SU-DHL-6 (cell line): ENCODE data around the gene LIPE.

ENCODE experiments used
- H2AFZ ChIP-seq: fragments of 200-600 bp; sonication (generic); 2 replicates; pipeline ENCODE4 v1.6.1; 2014; ENCODE audit warnings: low read depth, mild to moderate bottlenecking, moderate library complexity, mixed read lengths, antibody characterized with exemption, low read length; ENCODE audit not compliant: severe bottlenecking
- H3F3A ChIP-seq: fragments of 200-600 bp; shearing (Covaris generic); 2 replicates; pipeline ENCODE4 v1.6.0; 2016; ENCODE audit warnings: antibody characterized with exemption, mild to moderate bottlenecking; ENCODE audit not compliant: insufficient read depth
- H3K27ac ChIP-seq: fragments of 200-600 bp; sonication (generic); 2 replicates; pipeline ENCODE4 v1.5.1; 2016; ENCODE audit warnings: low read depth, mild to moderate bottlenecking, low read length, moderate library complexity, mixed read lengths
- H3K27me3 ChIP-seq: fragments of 200-600 bp; sonication (generic), shearing (Covaris generic); 2 replicates; pipeline ENCODE4 v1.6.0; 2014; ENCODE audit warnings: mild to moderate bottlenecking, low read length
- H3K36me3 ChIP-seq: fragments of 200-600 bp; sonication (generic); 2 replicates; pipeline ENCODE4 v1.6.1; 2014; ENCODE audit warnings: mild to moderate bottlenecking, low read length, mixed read lengths
- H3K4me2 ChIP-seq: fragments of 300-600, 200-600 bp; shearing (Covaris generic), sonication (generic); 2 replicates; pipeline ENCODE4 v1.6.0; 2014; ENCODE audit warnings: low read length, low read depth, mild to moderate bottlenecking; ENCODE audit not compliant: poor library complexity, severe bottlenecking
- H3K4me3 ChIP-seq: fragments of 200-600 bp; sonication (generic); 2 replicates; pipeline ENCODE4 v1.5.1; 2014; ENCODE audit warnings: antibody characterized with exemption, low read length, mild to moderate bottlenecking, mixed read lengths; ENCODE audit not compliant: insufficient read depth, poor library complexity, severe bottlenecking
- H3K79me2 ChIP-seq: fragments of 200-600 bp; sonication (generic); 2 replicates; pipeline ENCODE4 v1.6.1; 2014; ENCODE audit warnings: mild to moderate bottlenecking, low read length, moderate library complexity; ENCODE audit not compliant: insufficient read depth
- H3K9ac ChIP-seq: fragments of 200-600 bp; sonication (generic); 2 replicates; pipeline ENCODE4 v1.7.0; 2014; ENCODE audit warnings: mild to moderate bottlenecking, low read length
- H3K9me2 ChIP-seq: fragments of 200-600 bp; sonication (generic); replicated peaks from 2 replicates; pipeline ENCODE4 v1.6.1; 2014; ENCODE audit warnings: low read length; ENCODE audit not compliant: insufficient read depth
- H3K9me3 ChIP-seq: fragments of 200-600 bp; sonication (generic); 2 replicates; pipeline ENCODE4 v1.6.1; 2014; ENCODE audit warnings: low read length, mixed read lengths; ENCODE audit not compliant: insufficient read depth
- H4K20me1 ChIP-seq: fragments of 200-600 bp; sonication (generic); 2 replicates; pipeline ENCODE4 v1.6.1; 2014; ENCODE audit warnings: low read depth, mild to moderate bottlenecking, antibody characterized with exemption, low read length, moderate library complexity, mixed read lengths
- EZH2phosphoT487 ChIP-seq: fragments of 200-600 bp; sonication (generic), shearing (Covaris generic); conservative IDR thresholded peaks from 2 replicates; pipeline ENCODE4 v1.6.1; 2018; ENCODE audit warnings: mild to moderate bottlenecking, antibody characterized with exemption, low read length, moderate library complexity, mixed read lengths
- TF ChIP-seq, protein P1 (sequence below): fragments of 200-600 bp; sonication (generic); IDR thresholded peaks from one replicate; pipeline ENCODE4 v1.5.1; 2017; ENCODE audit warnings: antibody characterized with exemption, mild to moderate bottlenecking, low read length, moderate library complexity; ENCODE audit not compliant: insufficient read depth, poor library complexity, severe bottlenecking

The LIPE gene

DNA sequence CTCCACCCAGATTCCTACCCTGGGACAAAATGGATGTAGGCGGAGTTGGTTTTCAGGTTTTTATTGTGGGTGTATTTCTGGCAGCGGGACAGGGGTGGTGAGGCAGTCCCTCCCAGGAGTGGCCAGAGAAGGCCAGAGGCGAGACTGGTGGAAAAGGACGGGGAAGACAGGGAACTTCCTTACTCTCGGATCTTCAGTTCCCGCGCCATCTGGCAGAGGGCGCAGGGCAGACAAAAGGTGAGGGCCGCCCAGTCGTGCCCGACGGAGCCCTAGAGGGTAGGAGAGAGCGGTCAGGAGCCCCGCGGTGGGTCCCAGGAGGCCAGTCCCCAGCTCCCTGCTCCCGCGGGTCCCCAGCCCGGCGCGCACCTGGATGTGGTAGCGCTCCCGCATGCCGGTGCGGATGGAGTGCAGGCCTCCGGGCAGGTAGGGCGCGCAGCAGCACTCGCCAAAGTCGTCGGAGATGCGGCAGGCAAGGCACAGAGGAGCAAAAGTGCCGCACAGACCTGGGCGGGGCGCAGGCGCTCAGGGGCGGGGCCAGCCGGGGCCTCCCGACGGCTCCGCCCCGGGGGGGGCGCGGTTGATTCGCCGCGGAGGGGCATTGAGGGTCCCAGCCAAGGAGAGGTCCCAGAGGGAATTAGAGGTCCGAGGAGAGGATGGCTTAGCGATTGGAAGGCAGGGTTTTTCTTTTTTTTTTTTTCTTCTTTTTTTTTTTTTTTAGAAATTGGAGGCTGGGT, 40.0 kb downstream of the LIPE start:
- H3K4me3 ChIP-seq = peak overlapping the region; percentile 86
- H4K20me1 ChIP-seq = no peaks in the 10 kb centered on the region
- H3K4me2 ChIP-seq = peak overlapping the region; percentile 79
- no peaks in the 10 kb centered on the region for H3K79me2 ChIP-seq
- H3F3A ChIP-seq = no peaks in the 10 kb centered on the region
- TF ChIP-seq EZH2phosphoT487 = no peak
- TF ChIP-seq, protein P1, sequence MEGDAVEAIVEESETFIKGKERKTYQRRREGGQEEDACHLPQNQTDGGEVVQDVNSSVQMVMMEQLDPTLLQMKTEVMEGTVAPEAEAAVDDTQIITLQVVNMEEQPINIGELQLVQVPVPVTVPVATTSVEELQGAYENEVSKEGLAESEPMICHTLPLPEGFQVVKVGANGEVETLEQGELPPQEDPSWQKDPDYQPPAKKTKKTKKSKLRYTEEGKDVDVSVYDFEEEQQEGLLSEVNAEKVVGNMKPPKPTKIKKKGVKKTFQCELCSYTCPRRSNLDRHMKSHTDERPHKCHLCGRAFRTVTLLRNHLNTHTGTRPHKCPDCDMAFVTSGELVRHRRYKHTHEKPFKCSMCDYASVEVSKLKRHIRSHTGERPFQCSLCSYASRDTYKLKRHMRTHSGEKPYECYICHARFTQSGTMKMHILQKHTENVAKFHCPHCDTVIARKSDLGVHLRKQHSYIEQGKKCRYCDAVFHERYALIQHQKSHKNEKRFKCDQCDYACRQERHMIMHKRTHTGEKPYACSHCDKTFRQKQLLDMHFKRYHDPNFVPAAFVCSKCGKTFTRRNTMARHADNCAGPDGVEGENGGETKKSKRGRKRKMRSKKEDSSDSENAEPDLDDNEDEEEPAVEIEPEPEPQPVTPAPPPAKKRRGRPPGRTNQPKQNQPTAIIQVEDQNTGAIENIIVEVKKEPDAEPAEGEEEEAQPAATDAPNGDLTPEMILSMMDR = peak; percentile 45
- H3K9ac ChIP-seq = peak overlapping the region; percentile 69
- no peaks in the 10 kb centered on the region for H3K9me3 ChIP-seq
- peak overlapping the region; percentile 98 for H2AFZ ChIP-seq
- no peaks in the 10 kb centered on the region for H3K9me2 ChIP-seq
- H3K27me3 ChIP-seq = no peaks in the 10 kb centered on the region
- no peaks in the 10 kb centered on the region for H3K36me3 ChIP-seq
- no peak overlapping the region for H3K27ac ChIP-seq

DNA sequence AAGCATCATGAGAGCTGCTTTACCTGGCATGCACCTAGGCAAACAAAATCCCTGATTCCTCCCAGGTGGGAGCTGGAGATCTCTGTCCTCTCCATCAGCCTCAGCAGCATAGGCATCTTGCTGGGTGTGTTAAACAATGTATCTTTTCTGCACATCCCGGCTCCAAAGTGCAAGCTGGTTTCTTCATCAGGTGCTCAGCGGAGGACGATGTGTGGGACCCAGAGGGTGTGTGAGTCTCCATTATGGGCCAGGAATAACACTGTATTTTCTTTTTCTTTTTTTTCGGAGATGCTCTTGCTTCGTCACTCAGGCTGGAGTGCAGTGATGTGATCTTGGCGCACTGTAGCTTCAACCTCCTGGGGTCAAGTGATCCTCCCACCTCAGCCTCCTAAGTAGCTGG, 47.0 kb downstream of the LIPE start:
- Histone ChIP-seq H3K27me3 (no peaks in the 10 kb centered on the region), H3K36me3 (no peaks in the 10 kb centered on the region), H3K79me2 (no peaks in the 10 kb centered on the region), H3K27ac (no peak overlapping the region), H3F3A (no peaks in the 10 kb centered on the region), H3K9ac (no peak overlapping the region), H3K4me3 (no peak overlapping the region), H4K20me1 (no peaks in the 10 kb centered on the region), H3K9me2 (no peaks in the 10 kb centered on the region), H2AFZ (no peak overlapping the region), H3K9me3 (no peaks in the 10 kb centered on the region), H3K4me2 (no peak overlapping the region)
- TF ChIP-seq, protein P1 = no peak
- TF ChIP-seq EZH2phosphoT487 = no peak

DNA sequence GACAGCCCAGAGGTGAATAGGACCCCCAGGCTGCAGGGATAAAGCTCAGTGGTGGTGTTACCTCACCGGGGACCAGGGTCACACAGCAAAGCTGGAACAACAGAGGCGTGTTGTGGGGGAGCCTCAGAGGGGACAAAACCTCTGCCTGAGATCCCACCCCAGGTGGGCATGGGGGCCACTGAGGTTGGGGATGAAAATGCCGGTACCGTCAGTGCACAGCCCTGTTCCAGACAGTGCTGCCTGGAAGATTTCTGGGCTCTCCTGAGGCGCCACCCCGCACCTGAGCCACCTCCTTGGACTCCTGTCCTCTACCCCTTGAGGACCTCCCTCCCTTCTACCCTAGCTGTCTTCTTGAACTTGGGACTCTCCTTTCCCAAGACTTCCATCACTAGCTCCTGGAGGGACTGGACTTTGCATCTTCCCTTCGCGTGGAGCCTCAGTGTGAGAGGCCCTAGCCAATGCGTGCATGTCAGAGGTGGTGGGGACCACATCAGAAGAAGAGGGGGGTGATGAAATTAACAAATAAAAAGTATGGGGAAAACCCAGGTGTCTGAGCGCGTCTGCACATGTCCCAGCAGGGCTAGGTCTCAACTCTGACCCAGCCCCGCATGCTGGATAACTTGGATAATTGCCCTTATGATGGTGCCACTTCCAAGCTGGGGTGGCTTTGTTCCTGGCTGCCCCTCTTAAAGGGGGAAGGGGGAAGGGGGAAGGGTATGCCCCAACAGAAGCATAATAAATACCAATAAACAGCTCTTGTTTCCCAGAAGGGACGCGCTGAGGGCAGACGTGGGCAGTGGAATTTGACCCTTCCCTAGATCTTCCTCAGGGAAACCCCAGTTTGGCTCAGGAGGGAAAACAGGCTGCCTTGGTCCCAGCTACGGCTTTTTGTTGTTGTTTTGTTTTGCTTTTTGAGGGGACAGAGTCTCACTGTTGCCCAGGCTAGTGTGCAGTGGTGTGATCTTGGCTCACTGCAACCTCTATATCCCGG, 48.7 kb downstream of the LIPE start:
- no peaks in the 10 kb centered on the region for H3K79me2 ChIP-seq
- H3F3A ChIP-seq = no peaks in the 10 kb centered on the region
- H2AFZ ChIP-seq = no peak overlapping the region
- H3K36me3 ChIP-seq = no peaks in the 10 kb centered on the region
- H3K9me2 ChIP-seq = no peaks in the 10 kb centered on the region
- no peaks in the 10 kb centered on the region for H3K27me3 ChIP-seq
- TF ChIP-seq, protein P1 = no peak
- no peak overlapping the region for H3K4me3 ChIP-seq
- no peak overlapping the region for H3K27ac ChIP-seq
- no peak overlapping the region for H3K4me2 ChIP-seq
- H4K20me1 ChIP-seq = no peaks in the 10 kb centered on the region
- H3K9me3 ChIP-seq = no peaks in the 10 kb centered on the region
- no peak overlapping the region for H3K9ac ChIP-seq
